Heart left ventricle (tissue), 13 donors: ENCODE results near the gene HLA-DPB1.

Experiments
- POLR2A ChIP-seq, 2 donors: fragments of 450-650 bp; IDR thresholded peaks; one replicate each; pipeline ENCODE4 v1.6.1; 2017; ENCODE audit warnings: antibody characterized with exemption in 2 of 2, mild to moderate bottlenecking in 2 of 2, moderate library complexity in 2 of 2
- TF ChIP-seq, protein P1 (sequence below), 12 donors: fragments of 200-600 bp; sonication (generic) in 4 of 12; IDR thresholded peaks; one replicate each; pipeline versions ENCODE4 v1.5.0 to v1.8.0; 2018 to 2022; ENCODE audit warnings: antibody characterized with exemption in 12 of 12, mild to moderate bottlenecking in 5 of 12
- donor health status: ischemic (EF 13 %, LVEDD 7.1; RV severe dilation, severe dysfunction).
- donor health status: DM: no; HTN: yes; CAD: no.
- donor health status: DM: no; HTN: no; CAD: no.
- donor health status: ischemic (EF 25% LVEDD 6.9; RV normal size, moderate dysfunction).
- donor health status: ischemic (EF 25% LVEDD 5.7; RV mildly dilated, moderate dysfunction).
- donor health status: ischemic (EF 35%, LVEDD 5.7; RV mildly dilated, moderate dysfunction).
- donor health status: nonischemic (EF 11% LVEDD 7.7; RV severe dilation, severe dysfunction).
- donor health status: DM: yes; HTN: yes; CAD: no.
- donor health status: PGD.
- donor health status: ischemic (EF 29% LVEDD 5.4; RV normal size, mild dysfunction).
- donor health status: nonischemic (EF 23%, LVEDD 6.1; RV moderate dilation, normal function).

DNA sequence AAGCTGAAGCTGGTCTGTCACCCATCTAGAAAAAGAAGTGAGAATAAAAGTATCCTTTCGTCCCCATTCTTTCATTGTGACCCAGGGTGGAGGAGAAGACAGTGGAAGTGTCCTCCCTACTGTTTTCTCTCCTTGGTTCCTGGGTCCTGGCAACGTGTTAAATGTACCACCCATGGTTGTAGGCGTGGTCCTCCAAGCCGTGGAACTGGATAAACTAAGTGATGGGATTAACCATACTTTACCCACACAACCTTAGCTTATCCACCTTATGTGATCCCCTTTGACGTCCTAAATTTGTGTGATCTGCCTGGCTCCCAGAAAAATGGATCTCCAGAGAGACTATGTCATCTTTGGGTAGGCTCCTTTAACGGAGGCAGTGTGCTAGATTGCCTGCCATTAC lies 47.4 kb downstream of the HLA-DPB1 start:
- TF ChIP-seq, protein P1, sequence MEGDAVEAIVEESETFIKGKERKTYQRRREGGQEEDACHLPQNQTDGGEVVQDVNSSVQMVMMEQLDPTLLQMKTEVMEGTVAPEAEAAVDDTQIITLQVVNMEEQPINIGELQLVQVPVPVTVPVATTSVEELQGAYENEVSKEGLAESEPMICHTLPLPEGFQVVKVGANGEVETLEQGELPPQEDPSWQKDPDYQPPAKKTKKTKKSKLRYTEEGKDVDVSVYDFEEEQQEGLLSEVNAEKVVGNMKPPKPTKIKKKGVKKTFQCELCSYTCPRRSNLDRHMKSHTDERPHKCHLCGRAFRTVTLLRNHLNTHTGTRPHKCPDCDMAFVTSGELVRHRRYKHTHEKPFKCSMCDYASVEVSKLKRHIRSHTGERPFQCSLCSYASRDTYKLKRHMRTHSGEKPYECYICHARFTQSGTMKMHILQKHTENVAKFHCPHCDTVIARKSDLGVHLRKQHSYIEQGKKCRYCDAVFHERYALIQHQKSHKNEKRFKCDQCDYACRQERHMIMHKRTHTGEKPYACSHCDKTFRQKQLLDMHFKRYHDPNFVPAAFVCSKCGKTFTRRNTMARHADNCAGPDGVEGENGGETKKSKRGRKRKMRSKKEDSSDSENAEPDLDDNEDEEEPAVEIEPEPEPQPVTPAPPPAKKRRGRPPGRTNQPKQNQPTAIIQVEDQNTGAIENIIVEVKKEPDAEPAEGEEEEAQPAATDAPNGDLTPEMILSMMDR (IDR thresholded peaks at IDR 0.05): no peak
- TF ChIP-seq POLR2A (IDR thresholded peaks at IDR 0.05): no peak
